Natural killer cell (primary cell): ENCODE measurements around the gene ZNF530. TPM values are rescaled to one million over a fixed set of nuclear protein-coding genes. Genes with fewer than 3 reads are reported as not detected.
A peak's percentile ranks its signal among the peaks of the same experiment; 100 is the strongest.

Experiments
- ATAC-seq, 3 donors: fragments of 150-1000 bp in 2 of 3; fragments of 200-7000 bp in 1 of 3; cut with Tn5 transposase; 1 replicate in 1 of 3; 2 replicates in 2 of 3; pipeline ENCODE4 v1.10.0; 2021; ENCODE audit warnings: mild to moderate bottlenecking in 2 of 3, moderate library complexity in 2 of 3
- DNase-seq, 2 donors: peaks; one replicate each; pipeline versions ENCODE4 v3.0.0 to v3.0.0-alpha.2; 2013 to 2021; ENCODE audit warnings: mixed read lengths in 1 of 2
- H3K27ac ChIP-seq: one replicate; pipeline ENCODE4 v1.5.1; 2013; ENCODE audit warnings: mild to moderate bottlenecking, low read length
- H3K27me3 ChIP-seq: one replicate; pipeline ENCODE4 v1.6.1; 2013; ENCODE audit warnings: low read length; ENCODE audit not compliant: control insufficient read depth, insufficient read depth
- H3K36me3 ChIP-seq: one replicate; pipeline ENCODE4 v1.6.1; 2013; ENCODE audit warnings: low read length; ENCODE audit not compliant: control insufficient read depth, insufficient read depth
- H3K4me1 ChIP-seq: one replicate; pipeline ENCODE4 v1.6.1; 2013; ENCODE audit warnings: low read length; ENCODE audit not compliant: control insufficient read depth, insufficient read depth
- H3K4me3 ChIP-seq: one replicate; pipeline ENCODE4 v1.5.1; 2013; ENCODE audit warnings: low read length
- H3K9me3 ChIP-seq: one replicate; pipeline ENCODE4 v1.6.1; 2013; ENCODE audit warnings: low read length; ENCODE audit not compliant: control insufficient read depth, insufficient read depth
- H3K27ac Mint-ChIP-seq, 2 donors: one replicate each; pipeline ENCODE4 v1.8.0; 2022; ENCODE audit warnings: mild to moderate bottlenecking in 2 of 2, mixed read lengths in 2 of 2, moderate library complexity in 1 of 2
- H3K27me3 Mint-ChIP-seq, 2 donors: one replicate each; pipeline ENCODE4 v1.8.0; 2022; ENCODE audit warnings: low read depth in 2 of 2, mixed read lengths in 2 of 2
- H3K36me3 Mint-ChIP-seq: one replicate; pipeline ENCODE4 v1.8.0; 2022; ENCODE audit warnings: mixed read lengths
- H3K4me1 Mint-ChIP-seq, 2 donors: one replicate each; pipeline ENCODE4 v1.8.0; 2022; ENCODE audit warnings: mixed read lengths in 2 of 2
- H3K4me3 Mint-ChIP-seq: one replicate; pipeline ENCODE4 v1.8.0; 2022; ENCODE audit warnings: mild to moderate bottlenecking, moderate library complexity, mixed read lengths
- H3K9me3 Mint-ChIP-seq, 2 donors: one replicate each; pipeline ENCODE4 v1.8.0; 2022; ENCODE audit warnings: mixed read lengths in 2 of 2
- CTCF ChIP-seq: fragments of 200-600 bp; IDR thresholded peaks from one replicate; pipeline ENCODE4 v1.8.0; 2022; ENCODE audit warnings: antibody characterized with exemption
- WGBS: methylation state at CpG from one replicate; pipeline ENCODE4 v1.1.7; 2013; ENCODE audit warnings: missing lambda C conversion rate; ENCODE audit not compliant: insufficient coverage; 5-methylcytosine and 5-hydroxymethylcytosine counted together
- intact Hi-C: fragments of 100-400 bp; cut with micrococcal nuclease; formaldehyde crosslinking; loops from one replicate; pipeline ENCODE4 v1.14.2; 2022
- total RNA-seq, 4 donors: library from RNA; stranded (reverse); fragments of 120-200 nt in 1 of 4; gene quantifications; one replicate each; pipeline versions ENCODE4 v1.2.3 to v1.2.4, GENCODE V29; 2013 to 2022

Gene ZNF530
- total RNA-seq, 3 donors from 2014 or later (not counting 1 experiment from before 2014, with no cell fraction given), result 5.1 to 8.0 (median 5.6) TPM

GRCh38 chr19:57648331-57649003 lies 48.8 kb downstream of the ZNF530 start:
- peaks cover 27% of the 10 kb centered on the region for H3K9me3 ChIP-seq
- DNase-seq (no peak), ATAC-seq (no peak)
- Mint-ChIP-seq H3K9me3 (peaks cover 13 to 14% of the 10 kb centered on the region in 2 donors), H3K4me1 (peaks cover 11 to 17% of the 10 kb centered on the region in 2 donors), H3K27me3 (no peaks in the 10 kb centered on the region), H3K4me3 (no peak overlapping the region), H3K36me3 (peaks cover 29% of the 10 kb centered on the region), H3K27ac (no peak overlapping the region)
- TF ChIP-seq CTCF, result no peak
- H3K27ac ChIP-seq, result no peak overlapping the region
- H3K36me3 ChIP-seq, result no peaks in the 10 kb centered on the region
- H3K4me3 ChIP-seq, result no peak overlapping the region
- intact Hi-C loops, result no loop called here
- peaks cover 13% of the 10 kb centered on the region for H3K4me1 ChIP-seq
- H3K27me3 ChIP-seq, result no peaks in the 10 kb centered on the region
- whole genome bisulfite sequencing, result 85% methylated on average over 5 of the region's 6 CpGs

GRCh38 chr19:57651654-57651996 lies 51.9 kb downstream of the ZNF530 start:
- Mint-ChIP-seq H3K27ac (peak overlapping the region; percentile 69 to 77), H3K4me3 (peak overlapping the region; percentile 62), H3K9me3 (peaks cover 15 to 27% of the 10 kb centered on the region in 2 donors), H3K36me3 (peaks cover 43% of the 10 kb centered on the region), H3K27me3 (peaks cover 7 to 12% of the 10 kb centered on the region in 2 donors), H3K4me1 (peaks cover 11 to 22% of the 10 kb centered on the region in 2 donors)
- intact Hi-C loops, result no loop called here
- no peak for TF ChIP-seq CTCF
- no peak for DNase-seq
- Histone ChIP-seq H3K9me3 (peaks cover 30% of the 10 kb centered on the region), H3K4me3 (no peak overlapping the region), H3K4me1 (peaks cover 13% of the 10 kb centered on the region), H3K27me3 (no peaks in the 10 kb centered on the region), H3K36me3 (no peaks in the 10 kb centered on the region), H3K27ac (no peak overlapping the region)
- ATAC-seq, result no peak
- WGBS, result 76% methylated on average over 6 of the region's 6 CpGs

- no peak for DNase-seq
- Mint-ChIP-seq H3K4me1 (peaks cover 11 to 22% of the 10 kb centered on the region in 2 donors), H3K27ac (no peak overlapping the region), H3K9me3 (peaks cover 13 to 25% of the 10 kb centered on the region in 2 donors), H3K36me3 (peaks cover 33% of the 10 kb centered on the region), H3K27me3 (peaks cover 9 to 12% of the 10 kb centered on the region in 2 donors), H3K4me3 (no peak overlapping the region)
- no peak for TF ChIP-seq CTCF
- no peaks in the 10 kb centered on the region for H3K36me3 ChIP-seq
- WGBS, result 88% methylated on average over 2 of the region's 2 CpGs
- H3K9me3 ChIP-seq, result peaks cover 22% of the 10 kb centered on the region
- ATAC-seq, result no peak
- no peak overlapping the region for H3K27ac ChIP-seq
- intact Hi-C loops, result no loop called here
- peaks cover 13% of the 10 kb centered on the region for H3K4me1 ChIP-seq
- H3K27me3 ChIP-seq, result no peaks in the 10 kb centered on the region
- no peak overlapping the region for H3K4me3 ChIP-seq
Observed at GRCh38 chr19:57653689-57654088, 54.0 kb downstream of the ZNF530 start.

GRCh38 chr19:57655443-57655842 lies 55.8 kb downstream of the ZNF530 start:
- Histone ChIP-seq H3K36me3 (no peaks in the 10 kb centered on the region), H3K9me3 (peaks cover 22% of the 10 kb centered on the region), H3K27ac (no peak overlapping the region), H3K4me3 (no peak overlapping the region), H3K27me3 (no peaks in the 10 kb centered on the region), H3K4me1 (peaks cover 13% of the 10 kb centered on the region)
- intact Hi-C loops, result no loop called here
- no peak for TF ChIP-seq CTCF
- ATAC-seq, result no peak
- Mint-ChIP-seq H3K27me3 (peaks cover 18 to 24% of the 10 kb centered on the region in 2 donors), H3K4me3 (no peak overlapping the region), H3K27ac (no peak overlapping the region), H3K9me3 (peaks cover 13 to 25% of the 10 kb centered on the region in 2 donors), H3K36me3 (peaks cover 32% of the 10 kb centered on the region), H3K4me1 (peaks cover 11 to 22% of the 10 kb centered on the region in 2 donors)
- DNase-seq, result no peak
- WGBS, result 100% methylated on average over 1 of the region's 1 CpG
